ENCODE measurements around the gene SYNPR. TPM values are rescaled to one million over a fixed set of nuclear protein-coding genes. Genes with fewer than 3 reads are reported as not detected.

The SYNPR gene
- total RNA-seq, 4 donors from 2014 or later = not detected

- no peaks in the 10 kb centered on the region for H3K27me3 ChIP-seq
- DNase-seq (ENCODE audit: low spot score in 2 of 2) = no peak
- no peak overlapping the region for H3K4me3 ChIP-seq
- H3K36me3 ChIP-seq = no peaks in the 10 kb centered on the region
- H3K4me1 ChIP-seq = no peaks in the 10 kb centered on the region
- TF ChIP-seq, protein P1, sequence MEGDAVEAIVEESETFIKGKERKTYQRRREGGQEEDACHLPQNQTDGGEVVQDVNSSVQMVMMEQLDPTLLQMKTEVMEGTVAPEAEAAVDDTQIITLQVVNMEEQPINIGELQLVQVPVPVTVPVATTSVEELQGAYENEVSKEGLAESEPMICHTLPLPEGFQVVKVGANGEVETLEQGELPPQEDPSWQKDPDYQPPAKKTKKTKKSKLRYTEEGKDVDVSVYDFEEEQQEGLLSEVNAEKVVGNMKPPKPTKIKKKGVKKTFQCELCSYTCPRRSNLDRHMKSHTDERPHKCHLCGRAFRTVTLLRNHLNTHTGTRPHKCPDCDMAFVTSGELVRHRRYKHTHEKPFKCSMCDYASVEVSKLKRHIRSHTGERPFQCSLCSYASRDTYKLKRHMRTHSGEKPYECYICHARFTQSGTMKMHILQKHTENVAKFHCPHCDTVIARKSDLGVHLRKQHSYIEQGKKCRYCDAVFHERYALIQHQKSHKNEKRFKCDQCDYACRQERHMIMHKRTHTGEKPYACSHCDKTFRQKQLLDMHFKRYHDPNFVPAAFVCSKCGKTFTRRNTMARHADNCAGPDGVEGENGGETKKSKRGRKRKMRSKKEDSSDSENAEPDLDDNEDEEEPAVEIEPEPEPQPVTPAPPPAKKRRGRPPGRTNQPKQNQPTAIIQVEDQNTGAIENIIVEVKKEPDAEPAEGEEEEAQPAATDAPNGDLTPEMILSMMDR (IDR thresholded peaks at IDR 0.05) = no peak
- TF ChIP-seq POLR2A (IDR thresholded peaks at IDR 0.05) (no peak), EP300 (IDR thresholded peaks at IDR 0.05) (no peak)
- no peaks in the 10 kb centered on the region for H3K9me3 ChIP-seq
- no peak overlapping the region for H3K27ac ChIP-seq
- 90 to 92% methylated on average over 2 of the region's 2 CpGs for WGBS, 2 donors
These were observed 318.9 kb downstream of the SYNPR start for GRCh38 chr3:63597019-63597418.

GRCh38 chr3:63607716-63608115 lies 329.6 kb downstream of the SYNPR start:
- WGBS, 2 donors = 47 to 55% methylated on average over 3 of the region's 3 CpGs
- TF ChIP-seq EP300 (IDR thresholded peaks at IDR 0.05) (no peak), POLR2A (IDR thresholded peaks at IDR 0.05) (no peak)
- TF ChIP-seq, protein P1 (IDR thresholded peaks at IDR 0.05) = no peak
- no peak overlapping the region for H3K27ac ChIP-seq
- H3K4me1 ChIP-seq = no peaks in the 10 kb centered on the region
- no peaks in the 10 kb centered on the region for H3K27me3 ChIP-seq
- no peak for DNase-seq (ENCODE audit: low spot score in 2 of 2)
- no peak overlapping the region for H3K4me3 ChIP-seq
- H3K36me3 ChIP-seq = no peaks in the 10 kb centered on the region
- H3K9me3 ChIP-seq = no peaks in the 10 kb centered on the region

- H3K4me1 ChIP-seq = no peaks in the 10 kb centered on the region
- H3K36me3 ChIP-seq = no peaks in the 10 kb centered on the region
- WGBS, 2 donors = 89 to 92% methylated on average over 7 of the region's 7 CpGs
- H3K9me3 ChIP-seq = no peaks in the 10 kb centered on the region
- no peaks in the 10 kb centered on the region for H3K27me3 ChIP-seq
- DNase-seq (ENCODE audit: low spot score in 2 of 2) = no peak
- no peak overlapping the region for H3K4me3 ChIP-seq
- H3K27ac ChIP-seq = no peak overlapping the region
- TF ChIP-seq EP300 (IDR thresholded peaks at IDR 0.05) (no peak), POLR2A (IDR thresholded peaks at IDR 0.05) (no peak)
- TF ChIP-seq, protein P1 (IDR thresholded peaks at IDR 0.05) = no peak
These were observed 331.3 kb downstream of the SYNPR start for GRCh38 chr3:63609408-63609807.

DNA sequence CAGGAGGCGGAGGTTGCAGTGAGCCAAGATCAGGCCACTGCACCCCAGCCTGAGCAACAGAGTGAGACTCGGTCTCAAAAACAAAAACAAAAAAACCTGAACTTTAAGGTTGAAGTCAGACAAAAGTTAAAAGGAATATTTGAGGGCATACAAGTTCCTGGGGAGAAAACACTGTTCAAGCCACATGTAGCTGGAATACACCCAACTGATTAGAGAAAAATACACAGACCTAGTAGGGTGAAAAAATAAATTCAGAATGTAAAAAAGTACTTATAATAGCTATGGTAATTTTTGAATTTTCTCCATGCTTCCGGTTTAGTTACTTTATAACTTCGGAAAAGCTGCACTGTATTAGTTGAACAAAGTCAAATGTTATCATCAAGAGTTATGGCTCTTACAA lies 331.7 kb downstream of the SYNPR start:
- H3K4me1 ChIP-seq = no peaks in the 10 kb centered on the region
- TF ChIP-seq, protein P1 (IDR thresholded peaks at IDR 0.05) = no peak
- TF ChIP-seq POLR2A (IDR thresholded peaks at IDR 0.05) (no peak), EP300 (IDR thresholded peaks at IDR 0.05) (no peak)
- no peaks in the 10 kb centered on the region for H3K36me3 ChIP-seq
- H3K27ac ChIP-seq = no peak overlapping the region
- no peaks in the 10 kb centered on the region for H3K9me3 ChIP-seq
- no peak overlapping the region for H3K4me3 ChIP-seq
- H3K27me3 ChIP-seq = no peaks in the 10 kb centered on the region
- DNase-seq (ENCODE audit: low spot score in 2 of 2) = no peak
- 89 to 91% methylated on average over 4 of the region's 4 CpGs for WGBS, 2 donors

DNA sequence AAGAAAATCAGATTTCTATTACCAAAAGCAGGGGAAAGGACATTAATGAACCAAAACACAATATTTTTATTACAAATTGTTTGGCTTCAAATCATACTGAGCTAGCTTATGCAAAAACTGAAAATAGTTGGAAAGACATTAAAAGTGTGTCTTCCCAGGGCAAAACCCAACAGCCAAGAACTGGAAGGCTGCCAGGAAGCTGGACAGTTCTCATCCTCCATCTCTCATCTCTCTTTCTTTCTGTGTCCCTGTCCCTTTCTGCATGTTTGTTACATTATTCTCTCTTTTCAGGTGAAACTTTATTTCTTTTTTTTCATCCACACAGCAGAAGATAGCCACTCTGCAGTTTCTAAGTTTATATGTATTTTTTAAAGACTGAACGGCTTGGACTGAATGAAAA lies 333.3 kb downstream of the SYNPR start:
- H3K4me3 ChIP-seq = no peak overlapping the region
- H3K36me3 ChIP-seq = no peaks in the 10 kb centered on the region
- no peaks in the 10 kb centered on the region for H3K9me3 ChIP-seq
- DNase-seq (ENCODE audit: low spot score in 2 of 2) = no peak
- H3K27me3 ChIP-seq = no peaks in the 10 kb centered on the region
- 81 to 87% methylated on average over 1 of the region's 1 CpG for WGBS, 2 donors
- TF ChIP-seq, protein P1 (IDR thresholded peaks at IDR 0.05) = no peak
- TF ChIP-seq POLR2A (IDR thresholded peaks at IDR 0.05) (no peak), EP300 (IDR thresholded peaks at IDR 0.05) (no peak)
- no peaks in the 10 kb centered on the region for H3K4me1 ChIP-seq
- no peak overlapping the region for H3K27ac ChIP-seq
